T-cell (primary cell): Measurements from ENCODE around the gene PPEF2. TPM values are rescaled to one million over a fixed set of nuclear protein-coding genes. Genes with fewer than 3 reads are reported as not detected.
"Not testable (repeated sequence)": the region's sequence is repeated elsewhere in the genome, so short reads cannot be mapped to it uniquely, and the experiment has no call there.

ENCODE experiments used
- ATAC-seq, 4 experiments: fragments of 200-7000 bp in 3 of 4; fragments of 150-1000 bp in 1 of 4; cut with Tn5 transposase; replicated peaks in 1 of 4; 1 replicate in 3 of 4; 2 replicates in 1 of 4; pipeline ENCODE4 v1.10.0; 2021; ENCODE audit warnings: moderate library complexity in 3 of 4, mild to moderate bottlenecking in 2 of 4, moderate number of reproducible peaks in 1 of 4
- CTCF ChIA-PET, 2 donors: fragments of 300-600 bp; sonication (Branson Sonifier 250); formaldehyde crosslinking; loops; one replicate each; lab custom pipeline; 2022; ENCODE audit warnings: antibody characterized with exemption in 2 of 2; lab: Charles Lee
- POLR2A ChIA-PET, 2 donors: fragments of 300-600 bp; sonication (Branson Sonifier 250); formaldehyde crosslinking; loops; one replicate each; lab custom pipeline; 2022; ENCODE audit warnings: antibody characterized with exemption in 2 of 2; lab: Charles Lee
- DNase-seq, 35 experiments: peaks; one replicate each; pipeline versions ENCODE4 v3.0.0 to v3.0.0-alpha.2; 2013 to 2023
- H3K27ac ChIP-seq: one replicate; pipeline ENCODE4 v1.5.1; 2013; ENCODE audit warnings: low read length
- H3K27me3 ChIP-seq, 2 experiments: replicated peaks in 1 of 2; 1 replicate in 1 of 2; 2 replicates in 1 of 2; pipeline versions ENCODE4 v1.6.1 to v1.7.0; 2013; ENCODE audit warnings: low read length in 1 of 2, mixed read lengths in 1 of 2; ENCODE audit not compliant: control insufficient read depth in 2 of 2, insufficient read depth in 2 of 2; ENCODE audit errors: extremely low read depth in 1 of 2
- H3K36me3 ChIP-seq, 2 donors: 1 replicate in 1 of 2; 2 replicates in 1 of 2; pipeline versions ENCODE4 v1.6.1 to v1.7.0; 2013; ENCODE audit warnings: low read length in 1 of 2; ENCODE audit not compliant: control insufficient read depth in 2 of 2, insufficient read depth in 1 of 2; ENCODE audit errors: extremely low read depth in 1 of 2
- H3K4me1 ChIP-seq, 2 experiments: 1 replicate in 1 of 2; 2 replicates in 1 of 2; pipeline versions ENCODE4 v1.6.1 to v1.7.0; 2013; ENCODE audit warnings: low read length in 2 of 2, mixed read lengths in 1 of 2; ENCODE audit not compliant: insufficient read depth in 2 of 2, control insufficient read depth in 1 of 2; ENCODE audit errors: extremely low read depth in 1 of 2
- H3K4me3 ChIP-seq, 2 donors: 1 replicate in 1 of 2; 2 replicates in 1 of 2; pipeline versions ENCODE4 v1.5.1 to v1.7.0; 2013; ENCODE audit warnings: mild to moderate bottlenecking in 2 of 2, low read length in 1 of 2, moderate library complexity in 1 of 2; ENCODE audit not compliant: control insufficient read depth in 1 of 2; ENCODE audit errors: extremely low read depth in 1 of 2
- H3K9me3 ChIP-seq: 2 replicates; pipeline ENCODE4 v1.7.0; 2013
- H3K27ac Mint-ChIP-seq, 2 donors: one replicate each; pipeline ENCODE4 v1.8.0; 2020 to 2021; ENCODE audit warnings: mild to moderate bottlenecking in 2 of 2, mixed read lengths in 2 of 2
- H3K27me3 Mint-ChIP-seq, 2 donors: one replicate each; pipeline ENCODE4 v1.8.0; 2021 to 2022; ENCODE audit warnings: mixed read lengths in 2 of 2
- H3K36me3 Mint-ChIP-seq: one replicate; pipeline ENCODE4 v1.8.0; 2021; ENCODE audit warnings: mixed read lengths
- H3K4me1 Mint-ChIP-seq, 3 donors: one replicate each; pipeline ENCODE4 v1.8.0; 2020 to 2022; ENCODE audit warnings: mixed read lengths in 3 of 3, mild to moderate bottlenecking in 1 of 3
- H3K4me3 Mint-ChIP-seq, 3 donors: one replicate each; pipeline ENCODE4 v1.8.0; 2020 to 2022; ENCODE audit warnings: mild to moderate bottlenecking in 3 of 3, mixed read lengths in 3 of 3, moderate library complexity in 3 of 3
- H3K9me3 Mint-ChIP-seq, 3 donors: one replicate each; pipeline ENCODE4 v1.8.0; 2020 to 2022; ENCODE audit warnings: mixed read lengths in 3 of 3
- WGBS: methylation state at CpG from one replicate; pipeline ENCODE4 v1.1.5; 2013; ENCODE audit warnings: missing lambda C conversion rate; ENCODE audit not compliant: insufficient coverage; 5-methylcytosine and 5-hydroxymethylcytosine counted together
- total RNA-seq, 35 experiments: library from RNA in 6 of 35; stranded (reverse) in 6 of 35; fragments of 120-200 nt in 1 of 35; gene quantifications; one replicate each; pipeline versions ENCODE4 v1.2.1 to v1.2.4 and lab custom pipeline; 2013 to 2026

Gene PPEF2
- total RNA-seq, 5 donors from 2014 or later (not counting 1 experiment from before 2014, with no cell fraction given): 0.25 to 1.1 (median 0.50) TPM

DNA sequence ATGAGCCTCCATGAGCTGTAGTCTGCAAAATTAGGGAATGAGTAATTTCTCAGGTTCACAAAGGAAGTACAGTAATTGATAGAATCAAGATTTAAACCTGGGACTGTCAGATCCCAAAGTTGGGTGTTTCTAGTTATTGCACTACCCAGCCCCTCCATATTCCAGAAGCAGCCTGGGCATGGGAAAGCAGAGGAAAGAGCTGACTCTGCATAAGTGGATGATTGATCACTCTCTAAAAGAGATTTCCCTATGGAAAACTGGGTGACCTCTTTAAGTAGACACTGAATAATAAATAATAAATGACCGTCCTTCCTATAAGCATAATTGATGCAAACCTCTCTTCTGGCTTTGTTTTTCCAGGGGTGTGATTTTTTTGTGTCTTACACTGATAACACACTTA lies 33.4 kb upstream of the PPEF2 start:
- CTCF ChIA-PET: no interaction called here
- no peak for DNase-seq
- no peak overlapping the region for H3K4me3 Mint-ChIP-seq

GRCh38 chr4:75930152-75930551 lies 27.9 kb upstream of the PPEF2 start:
- WGBS: 83% methylated on average over 1 of the region's 3 CpGs
- H3K36me3 ChIP-seq: peaks cover 0 to 56% of the 10 kb centered on the region in 2 donors
- no peaks in the 10 kb centered on the region for H3K27me3 Mint-ChIP-seq
- H3K36me3 Mint-ChIP-seq: peaks cover 41% of the 10 kb centered on the region
- no peak for DNase-seq
- no peak overlapping the region for H3K27ac Mint-ChIP-seq
- no peak for ATAC-seq
- CTCF ChIA-PET: no interaction called here
- no peaks in the 10 kb centered on the region for H3K9me3 Mint-ChIP-seq
- POLR2A ChIA-PET: interaction anchor here in 1 of 2 donors (0.5 kb wide), 1 partner anchor 403 kb away, joined by 3 read pairs; no protein-coding TSS in a partner anchor
- H3K4me3 Mint-ChIP-seq: no peak overlapping the region
- peaks cover 0 to 7% (median 4%) of the 10 kb centered on the region in 3 donors for H3K4me1 Mint-ChIP-seq
- H3K9me3 ChIP-seq: no peaks in the 10 kb centered on the region
- no peak overlapping the region for H3K27ac ChIP-seq
- no peaks in the 10 kb centered on the region for H3K27me3 ChIP-seq
- no peaks in the 10 kb centered on the region for H3K4me1 ChIP-seq
- H3K4me3 ChIP-seq: no peak overlapping the region

More for the DNA sequence above, 33.4 kb upstream of the PPEF2 start:
- no CpG with 5 or more reads among the region's 1 CpG for WGBS
- H3K4me1 Mint-ChIP-seq: peaks cover 20 to 24% (median 22%) of the 10 kb centered on the region in 3 donors
- ATAC-seq: no peak
- Histone ChIP-seq H3K9me3 (no peaks in the 10 kb centered on the region), H3K4me3 (no peak overlapping the region), H3K27me3 (no peaks in the 10 kb centered on the region), H3K27ac (no peak overlapping the region), H3K4me1 (peaks cover 0 to 11% of the 10 kb centered on the region in 2 experiments), H3K36me3 (peaks cover 0 to 53% of the 10 kb centered on the region in 2 donors)
- POLR2A ChIA-PET: no interaction called here
- H3K36me3 Mint-ChIP-seq: peaks cover 15% of the 10 kb centered on the region
- no peaks in the 10 kb centered on the region for H3K9me3 Mint-ChIP-seq
- no peak overlapping the region for H3K27ac Mint-ChIP-seq
- H3K27me3 Mint-ChIP-seq: no peaks in the 10 kb centered on the region

GRCh38 chr4:75924916-75925315 lies 22.7 kb upstream of the PPEF2 start:
- H3K9me3 Mint-ChIP-seq, ATAC-seq, H3K4me1 ChIP-seq, H3K27ac ChIP-seq, H3K27me3 Mint-ChIP-seq, POLR2A ChIA-PET, H3K4me3 ChIP-seq, H3K27ac Mint-ChIP-seq, H3K27me3 ChIP-seq, H3K4me3 Mint-ChIP-seq, H3K9me3 ChIP-seq, DNase-seq, H3K4me1 Mint-ChIP-seq: not testable (repeated sequence)
- CTCF ChIA-PET: interaction anchor here in 1 of 2 donors (1.0 kb wide), 1 partner anchor 29 kb away, joined by 3 read pairs; no protein-coding TSS in a partner anchor
- peaks cover 3 to 68% of the 10 kb centered on the region in 2 donors for H3K36me3 ChIP-seq
- 89% methylated on average over 3 of the region's 11 CpGs for WGBS
- H3K36me3 Mint-ChIP-seq: peaks cover 69% of the 10 kb centered on the region

DNA sequence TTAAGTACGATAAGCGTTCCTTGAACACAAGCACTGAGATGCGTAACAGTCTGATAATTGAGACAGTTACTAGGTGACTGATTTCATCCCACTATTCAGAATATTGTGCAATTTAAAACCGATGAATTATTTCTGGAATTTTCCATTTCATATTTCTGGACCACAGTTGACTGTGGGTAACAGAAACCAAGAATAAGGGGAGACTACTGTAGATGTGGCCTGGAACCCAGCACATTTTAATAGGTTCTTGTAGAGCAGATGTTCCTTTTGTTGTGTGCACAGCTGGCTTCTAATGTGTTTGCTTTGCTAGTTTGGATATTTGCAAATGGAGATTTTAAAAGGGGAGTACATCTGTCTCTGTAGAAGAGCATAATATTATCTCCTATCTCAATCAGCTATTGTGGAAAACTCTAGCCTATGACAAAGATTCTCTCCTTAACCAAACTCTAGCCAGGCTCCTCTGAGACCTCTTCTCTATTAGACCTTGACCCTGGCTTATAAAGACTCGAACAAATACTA lies 22.1 kb upstream of the PPEF2 start:
- no peaks in the 10 kb centered on the region for H3K4me1 ChIP-seq
- no peak overlapping the region for H3K27ac ChIP-seq
- DNase-seq (no peak), ATAC-seq (no peak)
- H3K4me3 Mint-ChIP-seq: no peak overlapping the region
- H3K36me3 Mint-ChIP-seq: peaks cover 68% of the 10 kb centered on the region
- ChIA-PET POLR2A (no interaction called here), CTCF (interaction anchor here in 1 of 2 donors (1.0 kb wide), 1 partner anchor 29 kb away, joined by 3 read pairs; no protein-coding TSS in a partner anchor)
- peaks cover 0 to 7% (median 4%) of the 10 kb centered on the region in 3 donors for H3K4me1 Mint-ChIP-seq
- H3K27me3 ChIP-seq: no peaks in the 10 kb centered on the region
- no peak overlapping the region for H3K4me3 ChIP-seq
- H3K9me3 Mint-ChIP-seq: no peaks in the 10 kb centered on the region
- H3K27me3 Mint-ChIP-seq: no peaks in the 10 kb centered on the region
- no peaks in the 10 kb centered on the region for H3K9me3 ChIP-seq
- H3K36me3 ChIP-seq: peaks cover 3 to 70% of the 10 kb centered on the region in 2 donors
- WGBS: 100% methylated on average over 2 of the region's 5 CpGs
- H3K27ac Mint-ChIP-seq: no peak overlapping the region

- H3K36me3 ChIP-seq: peaks cover 3 to 72% of the 10 kb centered on the region in 2 donors
- Mint-ChIP-seq H3K9me3 (no peaks in the 10 kb centered on the region), H3K27me3 (no peaks in the 10 kb centered on the region), H3K36me3 (peaks cover 66% of the 10 kb centered on the region), H3K4me3 (no peak overlapping the region), H3K4me1 (no peaks in the 10 kb centered on the region), H3K27ac (peak overlapping the region; percentile 11 to 13)
- ChIA-PET CTCF (no interaction called here), POLR2A (interaction anchor here in 1 of 2 donors (0.7 kb wide), 1 partner anchor 13 kb away, joined by 5 read pairs; no protein-coding TSS in a partner anchor)
- H3K4me1 ChIP-seq: no peaks in the 10 kb centered on the region
- DNase-seq: no peak
- no CpG with 5 or more reads among the region's 1 CpG for WGBS
- H3K4me3 ChIP-seq: no peak overlapping the region
- H3K9me3 ChIP-seq: no peaks in the 10 kb centered on the region
- no peaks in the 10 kb centered on the region for H3K27me3 ChIP-seq
- no peak overlapping the region for H3K27ac ChIP-seq
- ATAC-seq: no peak
Measured at GRCh38 chr4:75922588-75922987, 20.3 kb upstream of the PPEF2 start.

DNA sequence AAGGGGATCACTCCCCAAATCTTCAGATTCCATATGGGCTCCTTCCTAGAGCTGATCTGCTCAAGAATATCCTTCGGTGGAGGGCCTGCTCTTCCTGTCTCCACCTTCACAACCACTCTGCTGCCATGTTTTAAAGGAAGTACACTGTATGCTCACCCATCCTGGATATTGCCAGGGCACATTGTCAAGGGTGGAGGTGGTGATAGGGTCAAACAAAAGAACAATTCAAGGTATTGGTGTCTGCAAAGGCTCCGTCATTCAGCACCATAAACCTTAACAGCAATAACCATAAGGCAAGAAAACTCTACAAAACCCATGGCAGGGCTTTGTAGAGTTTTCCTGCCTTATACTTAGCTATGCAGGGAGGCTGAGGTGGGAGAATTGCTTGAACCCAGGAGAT lies 19.7 kb upstream of the PPEF2 start:
- ChIA-PET POLR2A (interaction anchor here in 1 of 2 donors (0.5 kb wide), 1 partner anchor 12 kb away, joined by 4 read pairs; no protein-coding TSS in a partner anchor), CTCF (no interaction called here)
- no peaks in the 10 kb centered on the region for H3K9me3 ChIP-seq
- Mint-ChIP-seq H3K27me3 (no peaks in the 10 kb centered on the region), H3K9me3 (no peaks in the 10 kb centered on the region), H3K4me1 (no peaks in the 10 kb centered on the region), H3K27ac (no peak overlapping the region), H3K36me3 (peaks cover 67% of the 10 kb centered on the region), H3K4me3 (no peak overlapping the region)
- DNase-seq: no peak
- no peak overlapping the region for H3K4me3 ChIP-seq
- peaks cover 3 to 77% of the 10 kb centered on the region in 2 donors for H3K36me3 ChIP-seq
- no peaks in the 10 kb centered on the region for H3K27me3 ChIP-seq
- H3K27ac ChIP-seq: no peak overlapping the region
- no CpG with 5 or more reads among the region's 2 CpGs for WGBS
- no peaks in the 10 kb centered on the region for H3K4me1 ChIP-seq
- ATAC-seq: no peak
